Effector memory CD8-positive, alpha-beta T cell (primary cell): ENCODE results near the gene TOR4A.
A peak's percentile ranks its signal among the peaks of the same experiment; 100 is the strongest.

Experiments
- ATAC-seq: fragments of 150-1000 bp; cut with Tn5 transposase; replicated peaks from 2 replicates; pipeline ENCODE4 v1.10.0; 2021; ENCODE audit warnings: mild to moderate bottlenecking, moderate library complexity
- DNase-seq, 3 experiments: peaks; one replicate each; pipeline ENCODE4 v3.0.0; 2021
- H3K27ac Mint-ChIP-seq, 2 donors: one replicate each; pipeline ENCODE4 v1.8.0; 2022; ENCODE audit warnings: mild to moderate bottlenecking in 2 of 2, mixed read lengths in 2 of 2, moderate library complexity in 2 of 2
- H3K27me3 Mint-ChIP-seq, 2 donors: one replicate each; pipeline ENCODE4 v1.8.0; 2022; ENCODE audit warnings: mixed read lengths in 2 of 2
- H3K36me3 Mint-ChIP-seq: one replicate; pipeline ENCODE4 v1.8.0; 2022; ENCODE audit warnings: mild to moderate bottlenecking, moderate library complexity, mixed read lengths; ENCODE audit not compliant: insufficient read depth
- H3K4me1 Mint-ChIP-seq, 2 donors: one replicate each; pipeline ENCODE4 v1.8.0; 2022; ENCODE audit warnings: low read depth in 2 of 2, mixed read lengths in 2 of 2
- H3K4me3 Mint-ChIP-seq, 2 donors: one replicate each; pipeline ENCODE4 v1.8.0; 2022; ENCODE audit warnings: mild to moderate bottlenecking in 2 of 2, mixed read lengths in 2 of 2, moderate library complexity in 2 of 2
- H3K9me3 Mint-ChIP-seq, 2 donors: one replicate each; pipeline ENCODE4 v1.8.0; 2022; ENCODE audit warnings: mixed read lengths in 2 of 2

TOR4A gene

GRCh38 chr9:137266162-137266527, 11.4 kb upstream of the TOR4A start:
- peaks cover 7 to 8% of the 10 kb centered on the region in 2 donors for H3K4me1 Mint-ChIP-seq
- H3K27ac Mint-ChIP-seq, result no peak overlapping the region
- H3K27me3 Mint-ChIP-seq, result no peaks in the 10 kb centered on the region
- ATAC-seq (no peak), DNase-seq (no peak)
- peaks cover 42% of the 10 kb centered on the region for H3K36me3 Mint-ChIP-seq
- H3K4me3 Mint-ChIP-seq, result no peak overlapping the region
- no peaks in the 10 kb centered on the region for H3K9me3 Mint-ChIP-seq

GRCh38 chr9:137266585-137267453, 10.7 kb upstream of the TOR4A start:
- peaks cover 39% of the 10 kb centered on the region for H3K36me3 Mint-ChIP-seq
- H3K4me3 Mint-ChIP-seq, result no peak overlapping the region
- peaks cover 10 to 11% of the 10 kb centered on the region in 2 donors for H3K4me1 Mint-ChIP-seq
- no peaks in the 10 kb centered on the region for H3K9me3 Mint-ChIP-seq
- no peaks in the 10 kb centered on the region for H3K27me3 Mint-ChIP-seq
- no peak overlapping the region for H3K27ac Mint-ChIP-seq
- DNase-seq (no peak), ATAC-seq (no peak)

GRCh38 chr9:137267933-137268355, 9.6 kb upstream of the TOR4A start:
- Mint-ChIP-seq H3K4me3 (no peak overlapping the region), H3K36me3 (peaks cover 39% of the 10 kb centered on the region), H3K4me1 (peaks cover 9 to 11% of the 10 kb centered on the region in 2 donors), H3K9me3 (no peaks in the 10 kb centered on the region), H3K27ac (no peak overlapping the region), H3K27me3 (no peaks in the 10 kb centered on the region)
- ATAC-seq, result no peak
- DNase-seq, result no peak

GRCh38 chr9:137268538-137269201, 8.9 kb upstream of the TOR4A start:
- Mint-ChIP-seq H3K36me3 (peaks cover 39% of the 10 kb centered on the region), H3K27ac (no peak overlapping the region), H3K9me3 (no peaks in the 10 kb centered on the region), H3K4me1 (peaks cover 9 to 11% of the 10 kb centered on the region in 2 donors), H3K4me3 (no peak overlapping the region), H3K27me3 (no peaks in the 10 kb centered on the region)
- DNase-seq, result no peak
- ATAC-seq, result no peak

GRCh38 chr9:137269231-137269772, 8.2 kb upstream of the TOR4A start:
- Mint-ChIP-seq H3K4me3 (no peak overlapping the region), H3K4me1 (peaks cover 9 to 11% of the 10 kb centered on the region in 2 donors), H3K27ac (no peak overlapping the region), H3K36me3 (peaks cover 36% of the 10 kb centered on the region), H3K27me3 (no peaks in the 10 kb centered on the region), H3K9me3 (no peaks in the 10 kb centered on the region)
- ATAC-seq, result no peak
- DNase-seq, result no peak

GRCh38 chr9:137270929-137271695, 6.4 kb upstream of the TOR4A start:
- H3K27ac Mint-ChIP-seq, result peak overlapping the region in 1 of 2 donors; percentile 44
- H3K4me1 Mint-ChIP-seq, result peaks cover 16 to 18% of the 10 kb centered on the region in 2 donors

GRCh38 chr9:137271696-137272076, 5.8 kb upstream of the TOR4A start:
- Mint-ChIP-seq H3K36me3 (peaks cover 25% of the 10 kb centered on the region), H3K27ac (peak overlapping the region in 1 of 2 donors; percentile 44), H3K9me3 (no peaks in the 10 kb centered on the region), H3K27me3 (no peaks in the 10 kb centered on the region), H3K4me3 (peak overlapping the region in 1 of 2 donors; percentile 12), H3K4me1 (peaks cover 18 to 19% of the 10 kb centered on the region in 2 donors)
- DNase-seq (no peak), ATAC-seq (no peak)

More at GRCh38 chr9:137270929-137271695, 6.4 kb upstream of the TOR4A start:
- ATAC-seq (peak; percentile 72), DNase-seq (no peak)
- H3K36me3 Mint-ChIP-seq, result peaks cover 25% of the 10 kb centered on the region
- H3K27me3 Mint-ChIP-seq, result no peaks in the 10 kb centered on the region
- H3K4me3 Mint-ChIP-seq, result peak overlapping the region in 1 of 2 donors; percentile 12
- no peaks in the 10 kb centered on the region for H3K9me3 Mint-ChIP-seq

- peaks cover 22% of the 10 kb centered on the region for H3K36me3 Mint-ChIP-seq
- no peaks in the 10 kb centered on the region for H3K27me3 Mint-ChIP-seq
- DNase-seq (no peak), ATAC-seq (no peak)
- no peak overlapping the region for H3K27ac Mint-ChIP-seq
- H3K4me3 Mint-ChIP-seq, result no peak overlapping the region
- no peaks in the 10 kb centered on the region for H3K9me3 Mint-ChIP-seq
- peaks cover 23% of the 10 kb centered on the region in 2 donors for H3K4me1 Mint-ChIP-seq
These were observed 5.1 kb upstream of the TOR4A start for GRCh38 chr9:137272241-137273094.

GRCh38 chr9:137273095-137273490, 4.4 kb upstream of the TOR4A start:
- Mint-ChIP-seq H3K27ac (no peak overlapping the region), H3K9me3 (no peaks in the 10 kb centered on the region), H3K4me1 (peaks cover 23 to 26% of the 10 kb centered on the region in 2 donors), H3K36me3 (peaks cover 16% of the 10 kb centered on the region), H3K27me3 (no peaks in the 10 kb centered on the region), H3K4me3 (no peak overlapping the region)
- DNase-seq (no peak), ATAC-seq (no peak)

GRCh38 chr9:137273611-137274320, 3.8 kb upstream of the TOR4A start:
- no peak for DNase-seq
- H3K36me3 Mint-ChIP-seq, result peaks cover 14% of the 10 kb centered on the region
- no peaks in the 10 kb centered on the region for H3K9me3 Mint-ChIP-seq
- no peaks in the 10 kb centered on the region for H3K27me3 Mint-ChIP-seq
- ATAC-seq, result no peak
- H3K27ac Mint-ChIP-seq, result peak overlapping the region in 1 of 2 donors; percentile 38
- no peak overlapping the region for H3K4me3 Mint-ChIP-seq
- H3K4me1 Mint-ChIP-seq, result peaks cover 19 to 26% of the 10 kb centered on the region in 2 donors

GRCh38 chr9:137275203-137275587, 2.3 kb upstream of the TOR4A start:
- H3K4me1 Mint-ChIP-seq, result peaks cover 18 to 21% of the 10 kb centered on the region in 2 donors
- H3K9me3 Mint-ChIP-seq, result no peaks in the 10 kb centered on the region
- DNase-seq (no peak), ATAC-seq (no peak)
- H3K27ac Mint-ChIP-seq, result peak overlapping the region in 1 of 2 donors; percentile 9
- no peaks in the 10 kb centered on the region for H3K27me3 Mint-ChIP-seq
- peak overlapping the region in 1 of 2 donors; percentile 28 for H3K4me3 Mint-ChIP-seq
- peaks cover 7% of the 10 kb centered on the region for H3K36me3 Mint-ChIP-seq
